Activated naive CD4-positive, alpha-beta T cell treated with anti-CD3 and anti-CD28 coated beads, Interleukin-2, amount 50 U/mL, for 24 hours (primary cell): ENCODE measurements around the gene ADAMTSL5.
A peak's percentile ranks its signal among the peaks of the same experiment; 100 is the strongest.
"Not testable (repeated sequence)": the region's sequence is repeated elsewhere in the genome, so short reads cannot be mapped to it uniquely, and the experiment has no call there.

Source experiments
- H3K27ac Mint-ChIP-seq: one replicate; pipeline ENCODE4 v1.8.0; 2021; ENCODE audit warnings: mild to moderate bottlenecking, mixed read lengths
- H3K27me3 Mint-ChIP-seq: one replicate; pipeline ENCODE4 v1.8.0; 2021; ENCODE audit warnings: mixed read lengths
- H3K36me3 Mint-ChIP-seq: one replicate; pipeline ENCODE4 v1.8.0; 2021; ENCODE audit warnings: mixed read lengths
- H3K4me1 Mint-ChIP-seq: one replicate; pipeline ENCODE4 v1.8.0; 2021; ENCODE audit warnings: mixed read lengths
- H3K4me3 Mint-ChIP-seq: one replicate; pipeline ENCODE4 v1.8.0; 2021; ENCODE audit warnings: mild to moderate bottlenecking, mixed read lengths
- H3K9me3 Mint-ChIP-seq: one replicate; pipeline ENCODE4 v1.8.0; 2021; ENCODE audit warnings: mixed read lengths

Gene ADAMTSL5

DNA sequence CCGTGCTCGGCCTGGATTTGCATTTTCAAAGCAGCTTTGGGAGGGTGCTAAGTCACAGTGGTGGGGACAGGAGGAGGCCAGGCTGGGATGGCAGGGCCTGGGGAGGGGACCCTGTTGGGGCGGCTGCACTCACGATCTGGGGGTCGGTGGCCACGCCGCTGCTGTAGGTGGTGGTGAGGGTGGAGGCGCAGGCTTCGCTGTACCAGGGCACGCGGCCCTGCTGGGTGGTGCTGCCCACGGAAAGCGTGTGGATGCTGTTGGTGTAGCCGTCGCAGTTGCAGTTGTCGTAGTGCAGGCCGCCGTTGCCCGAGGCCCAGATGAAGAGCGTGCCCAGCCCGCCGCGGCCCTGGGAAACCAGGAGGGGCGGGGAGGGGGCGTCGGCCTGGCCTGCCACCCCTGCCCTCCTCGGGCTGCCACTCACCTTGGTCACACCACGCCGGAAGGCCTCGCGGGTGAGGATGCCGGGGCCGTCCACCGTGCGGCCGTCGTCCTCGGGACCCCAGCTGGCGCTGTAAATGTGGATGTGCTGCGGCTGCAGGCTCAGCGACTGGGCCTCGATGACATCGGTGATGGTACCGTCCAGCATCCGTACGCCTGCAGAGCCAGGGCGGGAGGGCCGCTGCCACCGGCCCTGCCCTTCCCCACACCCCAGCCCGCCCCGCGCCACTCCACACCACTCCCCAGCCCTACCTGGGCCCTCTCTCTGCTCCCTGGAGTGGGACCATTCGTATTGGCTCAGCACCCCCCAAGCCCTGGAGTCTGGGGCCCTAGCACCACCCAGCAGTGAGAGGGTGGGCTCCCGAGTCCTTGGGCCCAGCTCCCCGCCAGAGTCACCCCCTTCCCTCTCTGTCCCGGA is 25.9 kb downstream of the ADAMTSL5 start:
- Mint-ChIP-seq H3K9me3 (no peaks in the 10 kb centered on the region), H3K27me3 (no peaks in the 10 kb centered on the region), H3K27ac (no peak overlapping the region), H3K4me3 (no peak overlapping the region), H3K4me1 (peaks cover 14% of the 10 kb centered on the region), H3K36me3 (no peaks in the 10 kb centered on the region)

DNA sequence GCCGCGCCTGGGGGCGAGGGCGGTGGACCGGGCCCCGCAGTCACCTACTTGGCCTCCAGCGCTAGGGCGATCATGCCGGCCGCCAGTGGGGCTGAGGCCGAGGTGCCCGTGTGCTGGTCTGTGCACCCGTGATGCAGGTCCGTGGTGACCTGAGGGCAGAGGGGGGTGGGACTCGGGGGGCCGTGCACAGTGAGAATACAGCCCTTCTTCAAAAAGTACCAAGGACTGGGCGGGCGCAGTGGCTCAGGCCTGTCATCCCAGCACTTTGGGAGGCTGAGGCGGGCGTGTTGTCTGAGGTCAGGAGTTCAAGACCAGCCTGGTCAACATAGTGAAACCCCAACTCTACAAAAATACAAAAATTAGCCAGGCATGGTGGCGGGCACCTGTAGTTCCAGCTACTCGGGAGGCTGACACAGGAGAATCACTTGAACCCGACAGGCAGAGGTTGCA is 28.8 kb downstream of the ADAMTSL5 start:
- Mint-ChIP-seq H3K9me3 (no peaks in the 10 kb centered on the region), H3K4me1 (peaks cover 7% of the 10 kb centered on the region), H3K4me3 (no peak overlapping the region), H3K27me3 (no peaks in the 10 kb centered on the region), H3K36me3 (peaks cover under 1% of the 10 kb centered on the region), H3K27ac (no peak overlapping the region)

DNA sequence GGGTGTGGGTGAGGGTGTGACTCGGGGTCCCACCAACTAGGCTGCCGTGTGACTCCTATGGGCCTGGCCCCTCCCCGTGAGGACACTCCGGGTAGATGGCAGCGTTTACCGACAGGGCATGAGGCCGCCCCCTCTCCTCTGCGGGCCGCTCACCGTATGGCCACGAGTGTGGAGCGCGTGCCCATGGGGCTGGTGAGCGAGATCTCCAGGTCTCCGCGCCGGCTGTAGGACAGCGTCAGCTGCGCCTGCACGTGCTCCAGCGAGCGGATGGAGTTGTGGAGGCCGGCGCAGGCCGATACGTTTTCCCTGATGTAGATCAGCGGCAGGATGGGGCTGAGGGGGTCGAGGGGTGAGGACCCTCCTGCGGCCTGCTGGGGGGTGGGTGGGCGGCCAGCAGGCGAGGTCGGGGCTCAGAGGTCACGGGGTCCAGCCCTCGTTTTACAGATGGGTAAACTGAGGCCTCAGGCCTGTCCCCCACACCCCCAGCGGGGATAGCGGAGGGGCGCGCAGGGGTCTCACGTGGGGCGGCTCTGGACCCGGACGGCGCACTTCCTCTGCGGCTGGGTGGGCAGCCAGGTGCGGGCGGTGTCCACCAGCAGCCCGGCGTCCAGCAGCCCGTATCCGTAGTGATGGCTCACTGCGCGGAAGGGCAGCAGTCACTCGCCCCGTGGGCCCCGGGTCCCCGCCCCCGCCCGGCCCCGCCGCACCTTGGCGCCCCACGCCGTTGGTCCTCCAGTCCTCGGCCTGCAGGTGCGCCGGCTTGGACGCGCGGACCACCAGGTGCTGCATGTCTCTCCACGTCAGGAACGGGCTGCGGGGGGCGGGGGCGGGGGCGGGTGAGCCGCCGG is 29.5 kb downstream of the ADAMTSL5 start:
- Mint-ChIP-seq H3K36me3 (peaks cover 2% of the 10 kb centered on the region), H3K4me3 (no peak overlapping the region), H3K9me3 (no peaks in the 10 kb centered on the region), H3K27ac (no peak overlapping the region), H3K4me1 (peaks cover 9% of the 10 kb centered on the region), H3K27me3 (no peaks in the 10 kb centered on the region)

GRCh38 chr19:1482361-1483130 is 30.3 kb downstream of the ADAMTSL5 start:
- Mint-ChIP-seq H3K36me3 (peaks cover 2% of the 10 kb centered on the region), H3K4me1 (peaks cover 10% of the 10 kb centered on the region), H3K9me3 (no peaks in the 10 kb centered on the region), H3K27me3 (no peaks in the 10 kb centered on the region), H3K27ac (no peak overlapping the region), H3K4me3 (no peak overlapping the region)

DNA sequence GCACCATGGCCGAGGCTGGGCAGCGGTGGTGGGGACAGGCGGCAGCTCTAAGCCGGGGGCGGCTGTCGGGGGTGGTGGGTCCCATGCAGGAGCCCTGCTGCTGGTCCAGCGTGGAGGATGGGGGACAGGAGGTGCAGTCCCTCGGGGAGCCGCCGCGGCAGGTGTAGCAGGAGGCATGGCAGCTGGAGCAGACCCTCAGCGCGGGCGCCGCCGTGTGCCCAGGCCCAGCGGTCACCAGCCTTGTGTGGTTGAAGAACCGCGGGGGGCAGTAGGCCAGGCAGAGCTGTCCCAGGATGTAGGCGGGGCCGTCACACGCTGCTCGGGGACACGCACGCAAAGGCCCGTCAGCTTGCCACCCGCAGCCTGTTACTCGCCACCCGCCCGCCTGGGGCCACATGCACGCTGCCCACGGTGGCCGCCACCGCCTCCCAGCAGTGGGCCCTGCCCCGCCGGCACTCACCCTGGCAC is 30.9 kb downstream of the ADAMTSL5 start:
- Mint-ChIP-seq H3K27ac (no peak overlapping the region), H3K4me3 (no peak overlapping the region), H3K9me3 (no peaks in the 10 kb centered on the region), H3K4me1 (peaks cover 16% of the 10 kb centered on the region), H3K36me3 (peaks cover 2% of the 10 kb centered on the region), H3K27me3 (no peaks in the 10 kb centered on the region)

DNA sequence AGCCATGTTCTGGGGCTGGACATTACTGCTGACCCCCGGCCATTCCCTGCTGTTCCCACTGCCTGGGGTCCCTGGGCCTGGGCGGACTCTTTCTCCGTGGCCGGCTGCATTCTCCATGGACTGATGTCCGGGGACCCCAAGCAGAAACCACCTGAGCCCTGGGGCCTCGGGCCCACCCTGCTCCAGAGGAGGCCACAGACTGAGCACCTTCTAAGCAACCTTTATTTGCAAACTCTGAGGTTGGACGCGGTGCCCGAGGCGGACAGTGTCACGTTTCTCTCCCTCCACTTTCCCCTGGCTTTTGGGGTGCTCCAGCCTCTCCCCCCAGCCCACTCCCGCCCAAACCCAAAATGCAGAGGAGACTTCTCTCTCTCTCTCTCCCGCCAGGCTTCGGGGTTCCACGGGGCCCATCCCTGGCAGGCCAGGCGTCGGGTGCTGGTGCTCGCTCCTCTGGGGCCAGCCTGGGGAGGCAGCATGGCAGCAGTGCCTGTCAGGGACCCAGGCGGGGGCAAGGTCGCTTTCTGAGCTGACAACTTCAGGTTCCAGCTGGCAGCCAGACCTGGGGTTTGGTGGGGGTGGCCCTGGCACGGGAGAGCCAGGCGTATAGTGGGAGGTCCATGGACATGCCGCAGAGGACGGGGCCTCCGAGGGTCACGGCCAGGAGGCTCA is 31.5 kb downstream of the ADAMTSL5 start:
- peak overlapping the region; percentile 68 for H3K27ac Mint-ChIP-seq
- peaks cover 17% of the 10 kb centered on the region for H3K4me1 Mint-ChIP-seq
- peaks cover 2% of the 10 kb centered on the region for H3K36me3 Mint-ChIP-seq
- H3K27me3 Mint-ChIP-seq: no peaks in the 10 kb centered on the region
- no peaks in the 10 kb centered on the region for H3K9me3 Mint-ChIP-seq
- no peak overlapping the region for H3K4me3 Mint-ChIP-seq

- H3K27me3 Mint-ChIP-seq: no peaks in the 10 kb centered on the region
- peaks cover 2% of the 10 kb centered on the region for H3K36me3 Mint-ChIP-seq
- peak within 1 kb of the TSS; percentile 99 for H3K27ac Mint-ChIP-seq
- H3K4me3 Mint-ChIP-seq: peak within 1 kb of the TSS; percentile 99
- H3K9me3 Mint-ChIP-seq: no peaks in the 10 kb centered on the region
- peaks cover 17% of the 10 kb centered on the region for H3K4me1 Mint-ChIP-seq
These were observed 33.7 kb downstream of the ADAMTSL5 start, which contains the start of gene C19orf25 for GRCh38 chr19:1478934-1479707. C19orf25 (minus strand) TSS chr19:1479215; CDS start chr19:1478903, 312 bp downstream.

- Mint-ChIP-seq H3K4me3 (peak overlapping the region; percentile 48), H3K4me1 (peaks cover 24% of the 10 kb centered on the region)
- H3K36me3 Mint-ChIP-seq, H3K27me3 Mint-ChIP-seq, H3K9me3 Mint-ChIP-seq, H3K27ac Mint-ChIP-seq: not testable (repeated sequence)
These were observed 35.8 kb downstream of the ADAMTSL5 start for GRCh38 chr19:1477056-1477455.

GRCh38 chr19:1475751-1476437 is 36.9 kb downstream of the ADAMTSL5 start:
- H3K27me3 Mint-ChIP-seq: no peaks in the 10 kb centered on the region
- no peak overlapping the region for H3K27ac Mint-ChIP-seq
- peaks cover 27% of the 10 kb centered on the region for H3K4me1 Mint-ChIP-seq
- no peak overlapping the region for H3K4me3 Mint-ChIP-seq
- no peaks in the 10 kb centered on the region for H3K9me3 Mint-ChIP-seq
- peaks cover 2% of the 10 kb centered on the region for H3K36me3 Mint-ChIP-seq

DNA sequence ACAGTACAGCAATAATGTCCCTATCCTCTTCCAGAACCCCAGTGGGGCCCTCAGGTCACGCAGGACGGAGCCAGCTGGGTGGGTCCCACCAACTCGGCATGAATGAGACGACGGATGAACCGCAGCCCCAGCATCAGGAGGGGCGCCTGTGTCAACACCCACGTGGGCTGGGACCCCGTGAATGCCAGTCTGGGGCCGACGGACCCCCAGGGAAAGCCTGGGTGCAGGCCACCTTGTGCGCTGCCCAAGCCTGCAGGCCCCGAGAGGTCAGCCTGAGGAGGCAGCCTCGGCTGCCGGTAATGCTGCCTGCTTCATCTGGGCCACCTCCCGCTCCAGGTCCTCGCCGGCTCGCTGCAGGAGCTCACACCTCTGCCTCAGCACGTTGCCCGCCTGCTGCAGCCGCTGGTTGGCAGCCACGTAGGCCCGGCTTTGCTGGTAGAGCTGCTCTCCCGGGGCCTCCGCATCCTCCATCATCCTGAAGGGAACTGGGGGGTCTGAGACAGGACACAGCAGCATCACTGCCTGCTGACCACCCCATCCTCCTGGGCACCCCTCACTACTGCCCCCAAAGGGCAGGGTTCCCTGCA is 38.0 kb downstream of the ADAMTSL5 start:
- peaks cover 2% of the 10 kb centered on the region for H3K36me3 Mint-ChIP-seq
- H3K27ac Mint-ChIP-seq: no peak overlapping the region
- no peak overlapping the region for H3K4me3 Mint-ChIP-seq
- no peaks in the 10 kb centered on the region for H3K9me3 Mint-ChIP-seq
- peaks cover 23% of the 10 kb centered on the region for H3K4me1 Mint-ChIP-seq
- no peaks in the 10 kb centered on the region for H3K27me3 Mint-ChIP-seq

DNA sequence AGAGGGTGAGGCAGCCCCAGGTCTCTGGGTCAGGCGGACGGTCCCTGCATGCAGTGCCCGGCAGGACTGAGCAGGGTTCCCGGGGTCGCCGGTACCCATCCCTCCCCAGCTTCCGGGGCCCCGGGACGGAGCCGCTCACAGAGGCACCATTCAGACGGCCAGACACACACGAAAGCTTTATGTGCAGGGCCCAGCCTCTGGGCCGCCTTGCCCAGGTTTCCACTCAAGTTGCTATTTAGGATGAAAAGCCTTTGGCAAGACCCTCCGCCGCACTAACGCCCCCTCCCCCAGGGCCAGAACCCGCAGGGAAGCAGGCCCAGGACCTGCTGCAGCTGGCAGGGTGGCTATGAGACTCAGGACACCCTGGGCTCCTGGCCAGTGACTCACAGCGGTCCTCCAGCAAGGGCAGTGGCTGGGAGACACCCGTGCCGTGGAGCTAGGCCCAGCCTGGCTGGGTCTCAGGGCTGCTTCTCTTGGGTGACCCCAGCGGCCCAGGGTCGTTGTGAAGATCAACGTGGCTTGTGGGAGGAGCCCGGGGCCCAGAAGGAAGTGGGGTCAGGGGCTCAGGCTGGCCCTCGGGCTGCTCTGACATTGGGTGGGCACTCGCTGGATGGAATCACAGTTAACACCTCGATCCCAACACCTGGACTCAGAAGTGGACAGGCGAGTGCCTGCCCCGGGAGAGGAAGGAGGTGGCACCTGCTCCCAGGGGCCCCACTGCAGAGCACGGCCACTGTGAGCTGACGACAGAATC is 38.6 kb downstream of the ADAMTSL5 start:
- Mint-ChIP-seq H3K9me3 (no peaks in the 10 kb centered on the region), H3K27me3 (no peaks in the 10 kb centered on the region)

GRCh38 chr19:1473085-1473851 is 39.6 kb downstream of the ADAMTSL5 start:
- peaks cover 18% of the 10 kb centered on the region for H3K4me1 Mint-ChIP-seq
- no peaks in the 10 kb centered on the region for H3K9me3 Mint-ChIP-seq
- H3K4me3 Mint-ChIP-seq: no peak overlapping the region
- no peaks in the 10 kb centered on the region for H3K36me3 Mint-ChIP-seq
- H3K27ac Mint-ChIP-seq: no peak overlapping the region
- no peaks in the 10 kb centered on the region for H3K27me3 Mint-ChIP-seq

More for the DNA sequence above, 38.6 kb downstream of the ADAMTSL5 start:
- Mint-ChIP-seq H3K4me3 (no peak overlapping the region), H3K27ac (no peak overlapping the region), H3K4me1 (peaks cover 21% of the 10 kb centered on the region), H3K36me3 (peaks cover 2% of the 10 kb centered on the region)
